HepG2 (cell line): ENCODE results near the gene SNAPIN. TPM values are rescaled to one million over a fixed set of nuclear protein-coding genes. Genes with fewer than 3 reads are reported as not detected.

Experiments
- AHR ChIP-seq: IDR thresholded peaks from 2 replicates; pipeline ENCODE4 v1.6.1; 2018; ENCODE audit warnings: missing genetic modification reagents, missing compliant biosample characterization
- ATF5 ChIP-seq: sonication (generic); formaldehyde crosslinking; IDR thresholded peaks from 2 replicates; pipeline ENCODE4 v1.4.0; 2020; ENCODE audit warnings: mild to moderate bottlenecking, low read depth, missing genetic modification reagents
- CTCF ChIP-seq: sonication (generic); formaldehyde crosslinking; IDR thresholded peaks from 2 replicates; pipeline ENCODE4 v1.5.0; 2020; ENCODE audit warnings: mild to moderate bottlenecking, missing genetic modification reagents, moderate library complexity
- HOXA9 ChIP-seq: sonication (generic); formaldehyde crosslinking; IDR thresholded peaks from 2 replicates; pipeline ENCODE4 v1.8.1; 2022; ENCODE audit warnings: missing genetic modification reagents, mild to moderate bottlenecking, moderate library complexity, borderline replicate concordance
- KDM3A ChIP-seq: IDR thresholded peaks from 2 replicates; pipeline ENCODE4 v1.6.1; 2018; ENCODE audit warnings: low read depth, missing compliant biosample characterization
- MLXIP ChIP-seq: sonication (generic); formaldehyde crosslinking; IDR thresholded peaks from 2 replicates; pipeline ENCODE4 v1.9.0; 2021; ENCODE audit warnings: missing genetic modification reagents, borderline replicate concordance
- MTA3 ChIP-seq: sonication (generic); formaldehyde crosslinking; IDR thresholded peaks from 2 replicates; pipeline ENCODE4 v1.4.0; 2020; ENCODE audit warnings: missing genetic modification reagents
- MXD3 ChIP-seq: IDR thresholded peaks from 2 replicates; pipeline ENCODE4 v1.6.1; 2016; ENCODE audit warnings: mild to moderate bottlenecking, missing biosample characterization, missing genetic modification reagents
- NFKB2 ChIP-seq: sonication (generic); formaldehyde crosslinking; IDR thresholded peaks from 2 replicates; pipeline ENCODE4 v1.4.0; 2020; ENCODE audit warnings: missing genetic modification reagents, borderline replicate concordance
- PCBP2 ChIP-seq: fragments of 200-400 bp; formaldehyde crosslinking; optimal IDR thresholded peaks from 2 replicates; pipeline ENCODE3; 2018; ENCODE audit warnings: low read length, low read depth; ENCODE audit not compliant: poor library complexity, severe bottlenecking
- PTBP1 ChIP-seq: fragments of 200-400 bp; formaldehyde crosslinking; IDR thresholded peaks from 2 replicates; pipeline ENCODE4 v1.6.1; 2018; ENCODE audit warnings: low read length, low read depth; ENCODE audit not compliant: poor library complexity, severe bottlenecking
- RBM39 ChIP-seq: fragments of 200-400 bp; formaldehyde crosslinking; IDR thresholded peaks from one replicate; pipeline ENCODE4 v1.6.1; 2018; ENCODE audit warnings: antibody characterized with exemption, mild to moderate bottlenecking, low read depth, low read length; ENCODE audit not compliant: poor library complexity, severe bottlenecking
- RFXAP ChIP-seq: sonication (generic); formaldehyde crosslinking; IDR thresholded peaks from 2 replicates; pipeline ENCODE4 v1.4.0; 2020; ENCODE audit warnings: missing genetic modification reagents, borderline replicate concordance
- RORA ChIP-seq: sonication (generic); formaldehyde crosslinking; IDR thresholded peaks from 2 replicates; pipeline ENCODE4 v1.5.0; 2020; ENCODE audit warnings: mild to moderate bottlenecking, missing genetic modification reagents, moderate library complexity
- SKI ChIP-seq: fragments of 450-650 bp; IDR thresholded peaks from one replicate; pipeline ENCODE4 v1.6.1; 2018; ENCODE audit warnings: mild to moderate bottlenecking; ENCODE audit not compliant: partially characterized antibody
- TAF1 ChIP-seq: sonication (generic); formaldehyde crosslinking; IDR thresholded peaks from 2 replicates; pipeline ENCODE4 v1.4.0; 2020; ENCODE audit warnings: missing genetic modification reagents
- ZNF274 ChIP-seq: sonication (generic); formaldehyde crosslinking; IDR thresholded peaks from 2 replicates; pipeline ENCODE4 v1.5.1; 2020; ENCODE audit warnings: mild to moderate bottlenecking, missing genetic modification reagents
- ZNF292 ChIP-seq: sonication (generic); formaldehyde crosslinking; IDR thresholded peaks from 2 replicates; pipeline ENCODE4 v1.8.1; 2022; ENCODE audit warnings: mild to moderate bottlenecking, low read depth, missing genetic modification reagents, borderline replicate concordance
- ZNF350 ChIP-seq: sonication (generic); formaldehyde crosslinking; IDR thresholded peaks from 2 replicates; pipeline ENCODE4 v1.4.0; 2020; ENCODE audit warnings: mild to moderate bottlenecking, low read depth, missing genetic modification reagents, borderline replicate concordance
- ZNF781 ChIP-seq: sonication (generic); formaldehyde crosslinking; IDR thresholded peaks from 2 replicates; pipeline ENCODE4 v1.5.1; 2020; ENCODE audit warnings: borderline replicate concordance, mild to moderate bottlenecking, missing genetic modification reagents; ENCODE audit errors: not compliant biosample characterization
- ZNF784 ChIP-seq: sonication (generic); formaldehyde crosslinking; IDR thresholded peaks from 2 replicates; pipeline ENCODE4 v1.5.1; 2020; ENCODE audit warnings: missing genetic modification reagents, mild to moderate bottlenecking, borderline replicate concordance
- ZZZ3 ChIP-seq: sonication (generic); formaldehyde crosslinking; IDR thresholded peaks from 2 replicates; pipeline ENCODE4 v1.4.0; 2020; ENCODE audit warnings: missing genetic modification reagents, mild to moderate bottlenecking, borderline replicate concordance
- polyA plus RNA-seq, 8 experiments: library from polyadenylated mRNA; depleted of rRNA in 3 of 8; stranded (reverse) in 7 of 8; unstranded in 1 of 8; fragments of >200 nt; fragmentation: Illumina TruSeq in 4 of 8; extraction: Trizol in 4 of 8; gene quantifications; 2 replicates each; pipeline versions ENCODE4 v1.2.1 to v1.2.3, GENCODE V29; 2011 to 2016; ENCODE audit warnings: low read depth in 4 of 8, missing spikeins in 1 of 8, mixed read lengths in 1 of 8; ENCODE audit not compliant: insufficient read depth in 1 of 8
- total RNA-seq, 5 experiments: library from RNA; depleted of rRNA; stranded (reverse); fragments of >200 nt; fragmentation: Illumina TruSeq; extraction: Trizol; gene quantifications; 2 replicates each; pipeline ENCODE4 v1.2.3, GENCODE V29; 2016; ENCODE audit warnings: low read depth in 1 of 5

The SNAPIN gene
- total and polyA plus RNA-seq, 2 of the 13 experiments (the other 11 are each of a cell fraction or from before 2014, with no cell fraction given) = 23.9 to 25.7 TPM

- TF ChIP-seq MLXIP (CRISPR knock-in tag) (no peak), ZNF781 (CRISPR knock-in tag) (no peak), CTCF (CRISPR knock-in tag) (peak; percentile 65), ZNF292 (no peak), KDM3A (CRISPR knock-in tag) (no peak; the same call in 1 of the 2 replicates), RFXAP (CRISPR knock-in tag) (peak; percentile 91), SKI (peak; percentile 31), HOXA9 (CRISPR knock-in tag) (no peak), ZNF350 (peak; percentile 69; the same call in 1 of the 2 replicates), ATF5 (CRISPR knock-in tag) (no peak), PCBP2 (no peak), PTBP1 (no peak), RBM39 (no peak), RORA (CRISPR knock-in tag) (no peak), TAF1 (peak; percentile 81), NFKB2 (CRISPR knock-in tag) (no peak), ZNF784 (no peak), ZNF274 (no peak; the same call in 1 of the 2 replicates), MTA3 (CRISPR knock-in tag) (no peak), ZZZ3 (CRISPR knock-in tag) (0 out of 2 replicates have a peak, but pooled peaks have one; percentile 62), AHR (CRISPR knock-in tag) (no peak), MXD3 (CRISPR knock-in tag) (no peak)
Observed at GRCh38 chr1:153670859-153671627, 12.5 kb downstream of the SNAPIN start, which contains the start of gene ILF2 (continued).
